Tibial nerve (tissue), 4 donors: ENCODE results near the gene DBNDD2.

Source experiments
- EP300 ChIP-seq, 2 donors: sonication (generic); formaldehyde crosslinking; IDR thresholded peaks; one replicate each; pipeline ENCODE4 v1.6.1; 2017; ENCODE audit warnings: antibody characterized with exemption in 2 of 2, mild to moderate bottlenecking in 1 of 2
- POLR2A ChIP-seq, 2 donors: fragments of 450-650 bp; IDR thresholded peaks; one replicate each; pipeline ENCODE4 v1.6.1; 2017; ENCODE audit warnings: antibody characterized with exemption in 2 of 2, mild to moderate bottlenecking in 2 of 2, moderate library complexity in 2 of 2
- TF ChIP-seq, protein P1 (sequence below), 5 experiments: fragments of 200-600 bp in 3 of 5; fragments of 450-650 bp in 2 of 5; sonication (generic) in 3 of 5; IDR thresholded peaks; one replicate each; pipeline ENCODE4 v1.5.1; 2016 to 2019; ENCODE audit warnings: antibody characterized with exemption in 5 of 5, mild to moderate bottlenecking in 3 of 5, moderate library complexity in 2 of 5

GRCh38 chr20:45441746-45442145, 33.7 kb downstream of the DBNDD2 start:
- TF ChIP-seq, protein P1, sequence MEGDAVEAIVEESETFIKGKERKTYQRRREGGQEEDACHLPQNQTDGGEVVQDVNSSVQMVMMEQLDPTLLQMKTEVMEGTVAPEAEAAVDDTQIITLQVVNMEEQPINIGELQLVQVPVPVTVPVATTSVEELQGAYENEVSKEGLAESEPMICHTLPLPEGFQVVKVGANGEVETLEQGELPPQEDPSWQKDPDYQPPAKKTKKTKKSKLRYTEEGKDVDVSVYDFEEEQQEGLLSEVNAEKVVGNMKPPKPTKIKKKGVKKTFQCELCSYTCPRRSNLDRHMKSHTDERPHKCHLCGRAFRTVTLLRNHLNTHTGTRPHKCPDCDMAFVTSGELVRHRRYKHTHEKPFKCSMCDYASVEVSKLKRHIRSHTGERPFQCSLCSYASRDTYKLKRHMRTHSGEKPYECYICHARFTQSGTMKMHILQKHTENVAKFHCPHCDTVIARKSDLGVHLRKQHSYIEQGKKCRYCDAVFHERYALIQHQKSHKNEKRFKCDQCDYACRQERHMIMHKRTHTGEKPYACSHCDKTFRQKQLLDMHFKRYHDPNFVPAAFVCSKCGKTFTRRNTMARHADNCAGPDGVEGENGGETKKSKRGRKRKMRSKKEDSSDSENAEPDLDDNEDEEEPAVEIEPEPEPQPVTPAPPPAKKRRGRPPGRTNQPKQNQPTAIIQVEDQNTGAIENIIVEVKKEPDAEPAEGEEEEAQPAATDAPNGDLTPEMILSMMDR (IDR thresholded peaks at IDR 0.05) = no peak
- TF ChIP-seq POLR2A (IDR thresholded peaks at IDR 0.05) = no peak
- TF ChIP-seq EP300 (IDR thresholded peaks at IDR 0.05) = no peak
